ENCODE data around the gene SMC1B. TPM values are rescaled to one million over a fixed set of nuclear protein-coding genes. Genes with fewer than 3 reads are reported as not detected.
A peak's percentile ranks its signal among the peaks of the same experiment; 100 is the strongest.

The SMC1B gene
- total and polyA plus RNA-seq, 8 donors: 0.06 TPM; not detected in 7

GRCh38 chr22:45337536-45337935 is 75.9 kb downstream of the SMC1B start:
- FAIRE-seq: no peak
- Histone ChIP-seq H3K9me3 (no peaks in the 10 kb centered on the region), H3K4me1 (no peaks in the 10 kb centered on the region), H3K4me3 (no peak overlapping the region), H3K36me3 (peaks cover 0 to 24% (median 2%) of the 10 kb centered on the region in 3 donors), H3K27ac (peak overlapping the region in 1 of 4 donors; percentile 53), H3K27me3 (no peaks in the 10 kb centered on the region)
- intact Hi-C loops (cut with DNase I): no loop called here
- ATAC-seq: no peak
- no peak for TF ChIP-seq CTCF (IDR thresholded peaks at IDR 0.05)
- DNase-seq: no peak
- WGBS, 2 donors: 90 to 96% methylated on average over 9 of the region's 9 CpGs

GRCh38 chr22:45336971-45337431 is 76.4 kb downstream of the SMC1B start:
- FAIRE-seq: no peak
- H3K4me3 ChIP-seq: no peak overlapping the region
- peaks cover 0 to 24% (median 7%) of the 10 kb centered on the region in 3 donors for H3K36me3 ChIP-seq
- intact Hi-C loops (cut with DNase I): no loop called here
- no peaks in the 10 kb centered on the region for H3K9me3 ChIP-seq
- no peak for TF ChIP-seq CTCF (IDR thresholded peaks at IDR 0.05)
- no peaks in the 10 kb centered on the region for H3K4me1 ChIP-seq
- H3K27ac ChIP-seq: peak overlapping the region in 2 of 4 donors; percentile 24 to 53
- ATAC-seq: peak in 3 of 4 donors; percentile 76 to 86 (median 79)
- DNase-seq: peak in 5 of 6 donors; percentile 33 to 61 (median 46)
- WGBS, 2 donors: 50 to 52% methylated on average over 18 of the region's 18 CpGs
- no peaks in the 10 kb centered on the region for H3K27me3 ChIP-seq

GRCh38 chr22:45335854-45336522 is 77.4 kb downstream of the SMC1B start:
- DNase-seq (no peak), ATAC-seq (no peak), FAIRE-seq (no peak)
- 93 to 94% methylated on average over 29 of the region's 29 CpGs for WGBS, 2 donors
- Histone ChIP-seq H3K4me3 (no peak overlapping the region), H3K4me1 (no peaks in the 10 kb centered on the region), H3K27me3 (no peaks in the 10 kb centered on the region), H3K27ac (no peak overlapping the region), H3K9me3 (no peaks in the 10 kb centered on the region), H3K36me3 (peaks cover 0 to 14% (median 7%) of the 10 kb centered on the region in 3 donors)
- intact Hi-C loops (cut with DNase I): no loop called here
- no peak for TF ChIP-seq CTCF (IDR thresholded peaks at IDR 0.05)

GRCh38 chr22:45335021-45335818 is 78.2 kb downstream of the SMC1B start:
- no peaks in the 10 kb centered on the region for H3K9me3 ChIP-seq
- H3K27ac ChIP-seq: no peak overlapping the region
- no peak for FAIRE-seq
- intact Hi-C loops (cut with DNase I): no loop called here
- no peaks in the 10 kb centered on the region for H3K27me3 ChIP-seq
- no peak overlapping the region for H3K4me3 ChIP-seq
- 76 to 78% methylated on average over 26 of the region's 26 CpGs for WGBS, 2 donors
- no peak for TF ChIP-seq CTCF (IDR thresholded peaks at IDR 0.05)
- peaks cover 0 to 8% (median 7%) of the 10 kb centered on the region in 3 donors for H3K36me3 ChIP-seq
- peak in 1 of 6 donors; percentile 50 for DNase-seq
- H3K4me1 ChIP-seq: no peaks in the 10 kb centered on the region
- ATAC-seq: peak in 2 of 4 donors; percentile 17 to 29
